K562 (cell line): ENCODE measurements around the gene CCDC69.

ENCODE experiments used
- CBX3 ChIP-seq, 2 experiments: IDR thresholded peaks; 1 replicate in 1 of 2; 2 replicates in 1 of 2; pipeline ENCODE4 v1.6.1; 2012; ENCODE audit warnings: inconsistent platforms in 2 of 2, low read length in 2 of 2, borderline replicate concordance in 1 of 2, control low read depth in 1 of 2
- DIDO1 ChIP-seq: fragments of 450-650 bp; IDR thresholded peaks from 2 replicates; pipeline ENCODE4 v1.6.1; 2016; ENCODE audit warnings: low read depth, missing biosample characterization, missing genetic modification characterization
- ELF4 ChIP-seq: fragments of 450-650 bp; formaldehyde crosslinking; IDR thresholded peaks from 2 replicates; pipeline ENCODE4 v1.4.0; 2022; ENCODE audit warnings: missing genetic modification characterization
- MXI1 ChIP-seq: IDR thresholded peaks from 2 replicates; pipeline ENCODE4 v1.6.1; 2011; ENCODE audit warnings: low read depth, mild to moderate bottlenecking, improper control_type of control experiment, low read length
- NFYB ChIP-seq: IDR thresholded peaks from 2 replicates; pipeline ENCODE4 v1.6.1; 2011; ENCODE audit warnings: mild to moderate bottlenecking, moderate library complexity; ENCODE audit not compliant: insufficient read length; ENCODE audit errors: extremely low read depth
- PHF8 ChIP-seq: fragments of 200-600 bp; sonication (generic); IDR thresholded peaks from 2 replicates; pipeline ENCODE4 v1.6.1; 2012; ENCODE audit warnings: mixed run types, mild to moderate bottlenecking, inconsistent platforms, low read length, moderate library complexity, borderline replicate concordance
- SIN3A ChIP-seq, 2 experiments: fragments of 150-350 bp in 1 of 2; IDR thresholded peaks; 2 replicates each; pipeline ENCODE4 v1.6.1; 2011 to 2016; ENCODE audit warnings: borderline replicate concordance in 2 of 2, low read depth in 2 of 2, low read length in 2 of 2, mild to moderate bottlenecking in 2 of 2, moderate library complexity in 2 of 2; ENCODE audit not compliant: control insufficient read depth in 1 of 2
- SMC3 ChIP-seq: conservative IDR thresholded peaks from 2 replicates; pipeline ENCODE4 v1.6.1; 2011; ENCODE audit warnings: low read depth, low read length, improper control_type of control experiment; ENCODE audit not compliant: insufficient read depth
- XRCC4 ChIP-seq: IDR thresholded peaks from one replicate; pipeline ENCODE4 v1.6.1; 2011; ENCODE audit not compliant: insufficient read depth, insufficient read length; ENCODE audit errors: extremely low read depth
- ZZZ3 ChIP-seq: fragments of 450-650 bp; IDR thresholded peaks from 2 replicates; pipeline ENCODE4 v1.6.1; 2016; ENCODE audit warnings: antibody characterized with exemption, mild to moderate bottlenecking, moderate library complexity
- TF ChIP-seq, protein P1 (sequence below): sonication (generic); formaldehyde crosslinking; IDR thresholded peaks from 2 replicates; pipeline ENCODE4 v1.8.0; 2022; ENCODE audit warnings: missing genetic modification reagents, mild to moderate bottlenecking, borderline replicate concordance

DNA sequence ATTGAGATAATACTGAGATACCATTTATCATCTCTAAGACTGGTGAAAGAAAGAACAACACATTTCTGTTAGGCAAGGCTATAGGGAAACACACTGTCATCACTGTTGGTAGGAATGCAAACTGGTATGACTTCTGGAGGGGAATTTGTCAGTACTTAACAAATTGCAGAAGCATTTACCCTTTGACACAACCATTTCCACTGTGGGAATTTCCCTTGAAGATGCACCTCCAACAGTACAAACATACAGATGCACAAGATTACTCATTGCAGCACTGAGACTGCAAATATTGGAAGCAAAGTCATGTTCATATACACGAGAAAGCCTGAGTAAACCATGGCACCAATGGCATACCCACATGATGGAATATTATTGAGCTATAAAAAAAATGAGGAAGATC is 46.7 kb upstream of the CCDC69 start:
- TF ChIP-seq SMC3: no peak
- TF ChIP-seq, protein P1, sequence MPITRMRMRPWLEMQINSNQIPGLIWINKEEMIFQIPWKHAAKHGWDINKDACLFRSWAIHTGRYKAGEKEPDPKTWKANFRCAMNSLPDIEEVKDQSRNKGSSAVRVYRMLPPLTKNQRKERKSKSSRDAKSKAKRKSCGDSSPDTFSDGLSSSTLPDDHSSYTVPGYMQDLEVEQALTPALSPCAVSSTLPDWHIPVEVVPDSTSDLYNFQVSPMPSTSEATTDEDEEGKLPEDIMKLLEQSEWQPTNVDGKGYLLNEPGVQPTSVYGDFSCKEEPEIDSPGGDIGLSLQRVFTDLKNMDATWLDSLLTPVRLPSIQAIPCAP (CRISPR knock-in tag): no peak
- TF ChIP-seq NFYB: no peak
- no peak for TF ChIP-seq ZZZ3
- no peak for TF ChIP-seq CBX3 (IDR thresholded peaks at IDR 0.05; ENCODE audit: borderline replicate concordance in 1 of 2, low read length in 2 of 2)
- no peak for TF ChIP-seq PHF8
- TF ChIP-seq DIDO1 (tag): no peak
- no peak for TF ChIP-seq XRCC4
- no peak for TF ChIP-seq ELF4 (CRISPR knock-in tag)
- no peak for TF ChIP-seq SIN3A (IDR thresholded peaks at IDR 0.05; ENCODE audit: borderline replicate concordance in 2 of 2, control insufficient read depth in 1 of 2, low read depth in 2 of 2, low read length in 2 of 2)
- TF ChIP-seq MXI1: no peak
